Endometrial microvascular endothelial cells (primary cell): Measurements from ENCODE around the gene MS4A7. TPM values are rescaled to one million over a fixed set of nuclear protein-coding genes. Genes with fewer than 3 reads are reported as not detected.
"Not testable (repeated sequence)": the region's sequence is repeated elsewhere in the genome, so short reads cannot be mapped to it uniquely, and the experiment has no call there.

ENCODE experiments used
- in situ Hi-C: cut with HindIII; loops from 2 replicates; pipeline ENCODE4 v1.10.0; 2017; ENCODE audit warnings: low sequenced_read_pairs, low pct_unique_long_range_greater_than_20kb; ENCODE audit errors: inconsistent ontology term
- total RNA-seq: library from RNA; depleted of rRNA; stranded (reverse); fragments of >200 nt; gene quantifications from one replicate; pipeline ENCODE4 v1.2.3, GENCODE V29; 2015; ENCODE audit errors: inconsistent ontology term

The MS4A7 gene, protein sequence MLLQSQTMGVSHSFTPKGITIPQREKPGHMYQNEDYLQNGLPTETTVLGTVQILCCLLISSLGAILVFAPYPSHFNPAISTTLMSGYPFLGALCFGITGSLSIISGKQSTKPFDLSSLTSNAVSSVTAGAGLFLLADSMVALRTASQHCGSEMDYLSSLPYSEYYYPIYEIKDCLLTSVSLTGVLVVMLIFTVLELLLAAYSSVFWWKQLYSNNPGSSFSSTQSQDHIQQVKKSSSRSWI
- not detected for total RNA-seq

DNA sequence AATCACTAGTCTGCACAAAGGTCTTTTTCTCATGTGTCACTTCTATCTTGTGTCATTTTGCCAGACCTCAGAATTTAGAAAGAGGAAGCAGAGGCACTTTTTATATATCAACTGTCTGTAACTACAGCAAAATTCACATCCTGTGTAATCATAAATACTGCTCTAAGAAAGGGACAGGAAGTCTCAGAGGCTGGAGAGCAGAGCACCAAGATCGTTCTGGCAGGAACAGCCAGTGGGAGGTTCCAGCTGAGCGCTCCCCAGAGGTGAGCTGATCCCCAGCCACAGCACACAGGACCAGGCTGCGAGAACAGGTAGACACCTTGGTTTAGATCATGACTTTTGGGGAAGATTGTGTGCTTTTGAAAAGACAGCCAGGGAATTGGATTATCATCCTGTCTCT is at the start of gene MS4A7:
MS4A7 (plus strand) TSS at position 179 of the 400 bp plus-strand sequence. CDS start 4,610 bp downstream, outside the sequence.
- in situ Hi-C loops, result no loop called here

DNA sequence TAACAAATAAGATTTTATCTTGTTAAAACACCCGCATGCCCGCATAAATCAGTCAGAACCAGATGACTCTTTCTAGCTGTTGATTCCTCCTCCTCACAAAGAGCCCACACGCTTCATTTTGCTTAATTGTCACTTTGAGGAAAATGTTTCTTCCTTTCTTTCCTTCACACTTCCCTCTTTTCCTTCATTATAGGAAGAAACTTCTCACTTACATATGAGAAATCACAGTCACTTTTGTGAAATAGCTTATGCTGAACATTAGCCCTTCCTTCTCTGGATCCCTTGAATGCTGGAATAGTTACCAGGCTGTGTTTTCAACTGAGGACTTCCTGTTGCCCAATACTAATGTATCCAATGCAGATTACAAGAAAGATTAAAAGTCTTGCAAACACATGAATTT is 45.5 kb upstream of the MS4A7 start:
- in situ Hi-C loops, result no loop called here

DNA sequence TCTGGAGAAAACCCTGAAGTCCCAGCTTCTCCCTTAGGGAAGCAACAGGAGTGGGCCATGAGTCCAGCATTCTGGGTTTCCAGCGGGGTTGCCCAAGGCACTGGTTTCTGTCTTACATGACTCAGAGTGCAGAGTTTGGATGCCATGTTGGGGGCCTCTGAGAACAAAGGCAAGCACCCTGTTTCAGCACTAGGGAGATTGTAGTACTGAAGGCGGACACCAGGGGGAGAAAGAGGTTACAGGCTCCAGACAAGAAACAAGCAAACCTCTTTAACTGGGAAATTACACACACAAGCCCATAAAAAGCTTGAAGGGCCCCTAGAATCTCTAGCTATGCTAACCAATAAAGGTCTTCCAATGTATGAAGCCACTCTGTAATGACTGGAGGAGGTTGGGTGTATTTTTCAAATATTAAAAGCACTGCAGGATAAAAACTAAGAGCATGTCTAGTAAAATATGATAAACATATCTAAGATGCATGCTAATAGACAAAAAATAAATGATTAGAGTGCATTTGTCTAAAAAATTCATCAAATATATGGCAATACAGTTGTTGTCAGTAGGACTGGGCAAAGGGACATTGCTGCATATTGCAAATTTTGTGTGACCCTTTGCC is 44.2 kb upstream of the MS4A7 start:
- in situ Hi-C loops, result no loop called here

DNA sequence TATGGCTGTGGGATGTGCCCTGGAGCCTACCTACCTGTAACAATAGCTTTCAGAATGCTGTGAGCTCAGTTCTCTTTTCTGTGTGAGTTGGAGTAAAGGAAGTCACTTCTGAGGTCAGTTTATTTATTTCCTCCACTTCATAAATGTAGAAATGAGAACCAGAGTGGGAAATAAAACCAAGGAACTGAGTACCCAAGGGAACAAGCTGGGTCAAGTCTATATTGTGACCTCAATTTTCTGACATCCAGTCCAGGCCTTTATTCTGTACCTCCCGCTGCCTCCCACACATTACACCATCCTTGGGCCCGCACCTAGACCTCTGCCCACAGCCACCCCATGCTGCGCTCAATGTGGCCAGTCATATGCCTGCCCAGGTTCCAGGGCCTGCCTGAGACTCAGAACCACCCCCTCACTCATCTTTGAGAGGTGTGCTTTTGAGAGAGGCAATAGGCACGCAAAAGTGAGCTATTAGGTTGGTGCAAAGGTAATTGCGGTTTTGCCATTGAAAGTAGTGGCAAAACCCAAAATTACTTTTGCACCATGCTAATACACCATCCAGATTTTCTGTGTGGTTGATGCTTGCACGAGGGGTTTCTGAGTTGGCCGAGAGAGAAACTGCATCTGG is 41.5 kb upstream of the MS4A7 start:
- in situ Hi-C loops, result no loop called here

DNA sequence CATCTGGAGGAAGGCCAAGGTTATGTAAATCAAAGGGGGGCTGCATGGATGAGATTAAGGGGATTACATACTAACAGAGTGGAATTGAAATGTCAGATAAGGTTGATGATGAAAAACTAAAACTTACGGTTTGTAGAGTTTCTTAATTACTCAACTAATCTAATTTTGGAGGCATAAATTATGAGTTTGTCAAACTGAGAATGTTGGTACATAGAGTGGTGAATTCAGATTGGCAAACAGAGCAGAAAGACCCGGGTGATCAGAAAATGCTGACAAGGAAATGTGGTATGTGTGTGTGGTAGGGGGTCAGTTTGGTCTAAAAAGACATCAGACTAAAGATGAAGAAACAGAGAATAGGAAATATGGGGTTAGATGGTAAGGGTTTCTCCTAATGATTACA is 40.3 kb upstream of the MS4A7 start:
- in situ Hi-C loops, result no loop called here

DNA sequence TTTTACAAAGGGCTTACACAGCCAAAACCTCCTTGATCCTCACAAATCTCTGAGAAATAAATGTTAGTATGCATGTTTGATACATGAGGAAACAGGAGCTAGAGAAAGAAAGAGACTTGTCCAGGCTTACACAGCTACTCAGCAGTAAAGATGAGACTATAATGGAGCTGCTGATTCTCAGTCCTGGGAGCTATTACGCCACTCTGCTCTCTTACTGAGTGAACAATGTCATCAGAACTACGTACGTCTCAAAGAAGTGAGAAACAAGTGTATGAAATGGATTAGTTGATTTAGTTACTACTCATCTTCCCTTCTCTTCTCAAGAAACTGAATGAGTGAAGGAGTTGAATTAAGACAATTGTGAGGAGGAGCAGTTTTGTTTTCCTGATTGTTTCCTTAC is 39.0 kb upstream of the MS4A7 start:
- in situ Hi-C loops, result no loop called here

DNA sequence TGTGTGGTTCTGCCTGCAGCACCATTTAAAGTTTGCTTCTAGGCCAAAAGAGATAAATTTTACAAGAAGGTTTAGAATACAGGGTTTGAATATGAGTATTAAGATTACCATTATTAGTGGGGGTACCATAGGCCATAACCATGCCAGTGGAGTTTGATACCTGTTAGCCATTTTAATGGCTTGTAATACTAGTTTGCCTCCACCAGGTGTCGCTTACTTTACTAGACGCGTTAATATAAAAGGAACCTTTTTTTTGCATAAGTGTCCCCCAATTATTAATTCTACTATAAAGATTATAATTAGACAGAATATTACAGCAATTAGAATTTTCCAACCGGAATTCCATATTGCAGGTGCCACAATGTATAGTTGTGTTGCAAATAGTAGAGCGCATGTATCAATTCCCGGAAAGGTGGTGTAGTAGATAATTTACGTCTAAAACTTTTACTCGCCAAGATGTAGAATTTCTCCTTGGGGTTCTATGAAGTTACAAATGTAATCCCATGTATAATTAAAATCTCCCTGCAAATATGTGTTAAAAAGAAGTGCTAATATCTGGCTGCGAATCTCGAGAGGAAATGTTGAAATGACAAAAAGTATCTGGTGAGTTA is 35.1 kb upstream of the MS4A7 start:
- in situ Hi-C loops, result no loop called here

DNA sequence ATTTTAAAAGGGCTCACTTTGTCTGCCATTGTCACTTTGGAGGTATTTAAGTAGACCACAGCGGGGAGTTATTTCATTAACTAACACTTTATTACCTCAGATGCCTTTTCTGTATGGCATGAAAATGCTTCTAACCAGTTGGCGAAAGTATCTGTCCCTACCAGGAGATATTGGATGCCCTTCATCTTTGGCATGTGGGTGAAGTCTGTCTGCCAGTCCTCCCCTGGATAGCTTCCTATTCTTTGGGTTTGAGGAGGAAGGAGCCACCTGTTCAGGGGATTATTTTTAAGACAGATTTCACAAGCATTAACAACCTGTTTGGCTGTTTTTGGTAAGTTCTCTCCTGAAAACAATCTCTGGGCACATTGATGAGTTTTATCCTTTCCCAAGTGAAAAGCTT is 34.2 kb upstream of the MS4A7 start:
- in situ Hi-C loops, result no loop called here

DNA sequence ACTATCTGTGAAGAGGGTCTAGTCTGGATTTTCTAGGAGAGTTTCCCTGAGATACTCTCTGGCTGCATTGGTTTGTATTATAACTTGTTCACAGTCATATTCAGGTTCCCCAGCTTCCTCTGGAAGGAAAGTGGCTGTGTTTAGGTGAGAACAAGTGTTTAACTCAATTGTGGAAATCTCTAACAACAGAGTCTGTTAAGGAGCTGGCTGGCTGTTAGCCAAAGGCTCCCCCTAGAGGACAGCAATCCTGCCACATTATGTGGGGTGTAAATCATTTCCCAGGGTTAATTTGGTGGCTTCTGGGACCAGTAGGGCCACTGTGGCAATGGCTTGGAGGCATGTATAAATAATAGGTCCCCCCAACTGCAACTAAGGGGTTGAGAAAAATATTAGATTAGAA is 32.8 kb upstream of the MS4A7 start:
- in situ Hi-C loops, result no loop called here

DNA sequence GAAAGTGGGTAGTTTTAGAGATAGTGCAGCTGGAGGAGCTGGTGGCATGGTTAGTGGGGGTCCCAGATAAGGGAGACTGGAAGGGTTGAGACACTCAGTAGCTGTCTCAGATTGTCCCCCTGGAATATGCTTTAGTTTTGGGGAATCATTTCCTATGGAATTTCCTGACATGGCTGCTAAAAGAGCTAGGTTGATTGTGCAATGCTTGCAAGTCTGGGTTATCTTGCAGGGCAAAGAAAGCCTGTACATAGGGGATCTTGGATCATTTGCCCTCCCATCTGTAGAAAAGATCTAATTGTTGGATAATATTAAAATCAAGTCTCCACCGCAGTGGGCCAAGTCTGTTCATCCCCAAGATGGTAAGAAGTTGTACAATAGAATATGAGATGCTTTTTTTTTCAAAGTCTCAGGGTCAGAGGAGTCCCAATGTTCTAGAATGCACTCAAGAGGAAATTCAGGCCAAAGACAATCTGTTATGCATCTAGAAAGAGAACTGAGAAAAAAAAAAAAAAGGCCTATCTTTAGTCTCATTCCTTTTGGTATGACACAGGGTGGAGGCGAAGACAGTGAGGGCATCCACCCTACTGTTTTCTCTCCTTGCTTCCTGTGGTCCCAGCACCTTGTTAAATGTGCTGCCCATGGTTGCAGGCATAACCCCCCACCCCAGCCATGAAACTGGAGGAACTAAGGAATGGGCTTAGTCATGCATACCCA is 31.1 kb upstream of the MS4A7 start:
- in situ Hi-C loops, result no loop called here

DNA sequence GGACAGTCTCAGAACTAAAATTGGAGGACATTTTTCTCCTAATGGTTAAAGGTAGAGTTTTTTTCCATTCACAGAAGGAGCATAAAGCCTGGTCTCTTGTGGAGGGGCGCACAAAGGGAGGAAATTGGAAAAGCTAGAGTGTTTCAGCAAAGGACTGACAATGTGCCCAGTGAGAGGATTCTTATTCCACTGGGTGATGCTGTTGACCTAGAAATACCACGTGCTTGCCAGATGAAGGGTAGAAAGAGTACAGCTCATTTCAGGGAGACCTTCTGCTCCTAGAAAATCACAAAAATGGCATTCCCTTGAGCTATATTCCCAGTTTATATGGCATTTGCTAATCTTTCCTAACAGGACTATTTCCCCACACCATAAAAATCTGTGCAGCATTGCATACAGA is 30.2 kb upstream of the MS4A7 start:
- in situ Hi-C loops, result no loop called here

DNA sequence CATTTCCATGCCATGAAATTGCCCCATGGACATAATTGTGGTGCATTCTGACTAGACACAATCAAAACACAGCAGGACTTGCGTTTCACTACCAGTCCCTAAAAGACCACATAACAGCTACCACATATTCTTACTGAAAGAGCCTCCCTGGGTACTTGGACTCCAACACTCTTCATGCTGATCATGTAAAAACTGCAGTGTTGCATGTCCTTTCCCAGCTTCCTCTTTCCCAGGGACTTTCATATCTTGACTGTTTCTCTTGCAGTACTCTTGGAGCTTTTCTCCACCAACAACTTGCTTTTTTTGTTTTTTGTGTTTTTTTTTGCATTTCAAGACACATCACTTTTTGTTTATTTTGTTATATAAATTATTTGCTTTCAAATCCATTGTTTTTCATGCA is 28.3 kb upstream of the MS4A7 start:
- in situ Hi-C loops, result no loop called here

DNA sequence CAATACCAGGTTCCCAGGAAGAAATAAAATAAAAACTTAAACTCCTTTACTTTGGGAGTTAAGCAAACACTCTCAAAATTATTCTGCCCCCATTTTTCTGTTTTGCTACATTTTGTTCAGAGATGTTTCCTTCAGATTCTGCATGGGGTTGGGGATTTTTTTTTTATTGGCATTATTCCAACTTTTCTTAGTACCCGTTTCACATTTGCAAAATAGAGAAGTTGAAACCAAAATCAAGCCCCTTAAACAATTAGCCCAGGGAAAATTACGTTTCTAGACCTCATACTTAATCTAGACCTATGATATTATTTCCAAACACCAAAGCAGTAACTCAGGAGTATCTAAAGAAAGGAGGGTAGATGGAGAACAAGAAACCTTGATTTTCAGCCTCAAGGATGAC is 20.6 kb upstream of the MS4A7 start:
- in situ Hi-C loops, result no loop called here

DNA sequence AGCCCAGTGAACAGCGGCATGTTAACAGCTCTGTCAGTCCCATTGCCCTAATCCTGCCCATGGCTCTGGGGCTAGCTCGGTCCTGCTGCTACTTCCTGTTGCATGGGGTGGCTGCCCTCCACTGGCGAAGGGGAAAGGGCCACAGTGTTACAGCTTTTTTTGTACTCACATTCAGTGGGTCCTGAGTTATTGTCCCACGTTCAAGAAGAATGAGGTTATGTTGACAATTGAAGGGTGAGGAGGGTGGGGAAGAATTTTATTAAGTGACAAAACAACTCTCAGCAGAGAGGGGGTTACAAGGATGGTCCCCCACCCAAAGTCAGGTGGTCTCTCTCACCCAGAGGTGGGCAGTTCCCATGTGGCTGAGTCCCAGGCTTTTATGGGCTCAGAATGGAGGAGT is 17.7 kb upstream of the MS4A7 start:
- in situ Hi-C loops, result no loop called here

DNA sequence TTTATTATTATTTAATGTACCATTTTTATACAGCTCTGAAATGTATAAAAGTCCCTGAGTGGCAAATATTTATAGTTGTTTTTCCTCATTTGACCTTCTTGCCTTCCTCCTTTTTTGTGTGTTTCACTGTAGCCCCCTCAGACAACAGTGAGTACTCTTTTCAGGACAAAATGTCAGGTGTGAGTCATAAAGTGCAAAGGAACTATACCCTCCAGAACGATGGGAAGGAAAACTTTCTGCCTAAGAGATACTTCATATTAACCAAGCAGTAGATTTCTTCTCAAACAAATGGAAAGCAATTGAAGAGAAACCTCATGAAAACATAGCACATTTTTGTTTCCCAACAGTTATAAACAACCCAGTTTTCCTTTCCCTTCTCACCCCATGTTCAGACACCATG is 16.1 kb upstream of the MS4A7 start:
- in situ Hi-C loops, result no loop called here

DNA sequence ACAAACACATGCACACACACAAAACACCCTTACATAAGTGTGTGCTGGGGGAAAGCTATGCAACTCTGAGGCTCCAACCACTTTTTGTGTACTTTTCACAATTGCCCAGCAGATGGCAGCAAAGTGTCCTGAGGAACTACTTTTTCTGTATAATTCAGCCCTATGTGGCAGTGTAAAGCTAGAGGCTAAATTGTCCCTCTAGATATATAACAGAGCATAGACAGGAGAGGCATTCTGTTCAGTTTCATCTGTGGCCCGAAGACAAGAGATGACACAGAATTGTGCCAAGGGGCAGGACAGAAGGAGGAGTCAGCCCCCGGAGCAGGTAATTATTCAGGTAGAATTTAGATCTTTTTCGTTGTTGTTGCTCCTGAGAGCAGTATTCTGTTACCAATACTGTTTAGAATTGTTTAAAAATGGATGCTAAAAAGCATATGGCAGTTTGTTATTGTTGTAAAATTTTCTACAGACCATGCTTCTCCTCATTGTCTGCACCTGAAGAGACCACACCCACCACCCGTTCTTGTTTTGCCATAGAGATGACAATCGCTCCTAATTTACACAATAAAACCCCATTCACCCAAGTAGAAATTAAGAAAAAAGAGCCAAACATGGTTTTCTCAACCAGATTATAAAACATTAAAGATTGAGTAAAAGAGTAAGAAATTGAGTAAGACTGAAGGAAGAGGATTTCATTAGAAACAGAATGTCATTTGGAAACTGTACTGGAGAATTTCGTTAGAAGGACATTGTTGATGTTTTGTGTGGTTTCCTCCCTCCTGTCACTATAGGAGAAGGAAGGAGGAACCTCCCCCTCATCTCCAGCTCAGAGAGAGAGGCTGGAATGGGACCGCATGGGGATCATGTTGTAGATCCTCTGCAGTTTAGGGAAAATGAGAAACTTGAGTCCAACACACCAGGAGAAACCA is 14.5 kb upstream of the MS4A7 start:
- in situ Hi-C loops, result no loop called here

DNA sequence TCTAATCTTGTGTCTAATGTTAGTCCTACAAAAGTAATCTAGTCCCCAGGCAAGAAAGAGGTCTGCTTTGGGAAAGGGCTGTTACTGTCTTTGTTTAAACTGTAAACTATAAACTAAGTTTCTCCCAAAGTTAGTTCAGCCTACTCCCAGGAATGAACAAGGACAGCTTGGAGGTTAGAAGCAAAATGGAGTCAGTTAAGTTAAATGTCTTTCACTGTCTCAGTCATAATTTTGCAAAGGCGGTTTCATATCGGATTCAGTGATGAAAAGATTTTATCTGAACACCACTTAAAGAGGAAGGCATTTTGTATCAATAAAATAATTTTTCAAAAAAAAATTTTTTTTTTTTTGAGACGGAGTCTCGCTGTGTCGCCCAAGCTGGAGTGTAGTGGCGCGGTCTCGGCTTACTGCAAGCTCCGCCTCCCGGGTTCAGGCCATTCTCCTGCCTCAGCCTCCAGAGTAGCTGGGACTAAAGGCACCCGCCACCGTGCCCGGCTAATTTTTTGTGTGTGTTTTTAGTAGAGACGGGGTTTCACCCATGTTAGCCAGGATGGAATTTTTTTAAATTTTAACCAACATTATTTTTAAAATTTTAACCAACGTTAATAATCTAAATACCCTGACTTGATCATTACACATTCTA is 11.9 kb upstream of the MS4A7 start:
- in situ Hi-C loops, result not testable (repeated sequence)

DNA sequence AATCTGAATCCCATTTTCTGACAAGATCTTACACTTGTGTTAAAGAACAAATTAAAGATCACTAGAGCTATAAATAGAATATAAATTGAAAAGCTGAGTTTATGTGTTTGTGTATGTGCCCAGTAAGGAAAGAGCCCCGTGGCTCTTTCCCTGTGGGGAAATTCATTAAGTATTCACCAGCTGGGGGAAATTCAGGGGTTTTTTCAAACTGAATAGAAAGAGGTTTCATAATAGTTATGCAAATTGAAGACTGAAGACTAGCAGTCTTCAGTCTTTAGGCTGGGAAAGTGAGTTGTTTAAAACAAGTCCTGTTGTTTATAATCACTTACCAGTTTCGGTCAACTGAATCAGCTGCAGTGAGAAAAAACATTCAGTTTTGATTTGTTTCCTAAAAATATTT is 11.3 kb upstream of the MS4A7 start:
- in situ Hi-C loops, result no loop called here
